Measurements from ENCODE around the gene MAD1L1.
"Not testable (repeated sequence)": the region's sequence is repeated elsewhere in the genome, so short reads cannot be mapped to it uniquely, and the experiment has no call there.

MAD1L1 gene

GRCh38 chr7:2162004-2162902 is 70.5 kb downstream of the MAD1L1 start:
- ATAC-seq = not testable (repeated sequence)
- peak; percentile 45; the same call in 1 of the 2 replicates for TF ChIP-seq TCF4 (CRISPR knock-in tag; IDR thresholded peaks at IDR 0.05; ENCODE audit: borderline replicate concordance)
- 0 out of 2 replicates have a peak, but pooled peaks have one; percentile 11 for TF ChIP-seq ZNF70 (CRISPR knock-in tag; IDR thresholded peaks at IDR 0.05)
- peak; percentile 65; the same call in 1 of the 2 replicates for TF ChIP-seq TSHZ2 (CRISPR knock-in tag; IDR thresholded peaks at IDR 0.05)
- 0 out of 2 replicates have a peak, but pooled peaks have one; percentile 9 for TF ChIP-seq ISL1 (CRISPR knock-in tag; IDR thresholded peaks at IDR 0.05)

DNA sequence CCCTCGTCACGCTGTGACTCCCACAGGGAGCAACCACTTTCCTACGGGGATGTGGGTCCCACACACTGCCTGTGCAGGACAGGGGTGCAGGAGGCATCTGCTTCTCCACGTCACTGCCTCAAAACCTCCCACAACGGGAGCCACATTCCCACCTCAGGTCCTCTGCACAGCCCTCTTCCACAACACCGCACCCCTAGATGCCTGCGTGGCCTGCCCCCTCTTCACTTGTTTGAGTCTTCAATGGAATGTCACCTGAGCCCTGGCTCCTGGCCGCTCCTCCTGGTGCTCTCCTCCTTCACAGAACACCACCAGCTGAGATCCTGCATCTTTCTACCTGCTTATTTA is 73.6 kb downstream of the MAD1L1 start:
- no peak for TF ChIP-seq ZNF8 (CRISPR knock-in tag; IDR thresholded peaks at IDR 0.05)
- no peak for TF ChIP-seq ISL1 (CRISPR knock-in tag; IDR thresholded peaks at IDR 0.05)
- TF ChIP-seq TCF4 (CRISPR knock-in tag; IDR thresholded peaks at IDR 0.05; ENCODE audit: borderline replicate concordance) = no peak
- no peak for ATAC-seq

- no peak for TF ChIP-seq ZNF8 (CRISPR knock-in tag; IDR thresholded peaks at IDR 0.05)
- TF ChIP-seq ZFP30 (CRISPR knock-in tag; IDR thresholded peaks at IDR 0.05) = no peak
- no peak for TF ChIP-seq TOX (CRISPR knock-in tag; IDR thresholded peaks at IDR 0.05; ENCODE audit: borderline replicate concordance)
- TF ChIP-seq CSDC2 (CRISPR knock-in tag; IDR thresholded peaks at IDR 0.05) = no peak
- TF ChIP-seq TCF4 (CRISPR knock-in tag; IDR thresholded peaks at IDR 0.05; ENCODE audit: borderline replicate concordance) = no peak
- no peak for TF ChIP-seq BACH2 (CRISPR knock-in tag; IDR thresholded peaks at IDR 0.05; ENCODE audit: borderline replicate concordance)
- TF ChIP-seq ZC3H10 (CRISPR knock-in tag; IDR thresholded peaks at IDR 0.05) = no peak
- no peak for TF ChIP-seq ZNF565 (CRISPR knock-in tag; conservative IDR thresholded peaks at IDR 0.05; ENCODE audit: low read depth)
- no peak for TF ChIP-seq TSHZ2 (CRISPR knock-in tag; IDR thresholded peaks at IDR 0.05)
- no peak for TF ChIP-seq PATZ1 (CRISPR knock-in tag; IDR thresholded peaks at IDR 0.05; ENCODE audit: borderline replicate concordance)
- ATAC-seq = no peak
These were observed 74.2 kb downstream of the MAD1L1 start for GRCh38 chr7:2158331-2159175.

DNA sequence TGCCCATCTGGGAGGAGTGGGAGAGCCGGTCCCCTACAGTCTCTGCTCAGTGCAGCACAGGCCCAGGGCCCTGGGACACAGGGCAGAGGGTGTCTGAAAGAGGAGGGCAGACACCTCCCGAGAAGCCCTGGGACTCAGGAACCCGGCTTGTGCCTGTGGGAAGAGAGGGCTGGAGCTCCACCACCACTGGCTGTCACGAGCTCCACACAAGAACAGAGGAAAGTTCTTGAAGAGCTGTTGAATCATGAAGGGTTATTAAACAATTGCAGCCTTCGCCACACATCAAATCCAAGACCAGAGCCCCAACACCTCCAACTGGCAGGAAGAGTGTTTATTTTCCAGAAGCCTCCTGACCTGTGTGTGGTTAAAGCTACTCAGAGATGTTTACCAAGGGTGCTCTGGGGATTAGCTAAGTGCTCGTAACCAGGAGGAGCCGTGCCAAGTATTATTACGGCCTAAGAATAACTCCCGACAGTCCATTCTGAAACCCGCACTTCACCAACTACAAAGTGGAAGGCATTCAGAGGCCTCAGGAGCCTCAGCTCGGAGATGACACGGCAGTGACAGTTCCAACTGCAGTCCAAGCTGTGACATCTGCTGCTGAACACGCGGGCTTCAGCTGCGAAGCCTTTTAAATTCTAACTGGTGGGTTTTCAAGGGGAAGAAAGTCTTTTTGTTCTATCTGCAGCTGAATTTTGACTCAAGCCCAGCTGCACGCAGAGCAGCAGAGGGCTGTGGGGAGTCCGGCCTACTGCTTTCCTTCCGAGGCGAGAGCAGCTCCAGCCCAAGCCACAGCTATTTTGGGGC is 75.1 kb downstream of the MAD1L1 start:
- ATAC-seq = no peak; the same call in 2 of the 3 replicates
- TF ChIP-seq TSHZ2 (CRISPR knock-in tag; IDR thresholded peaks at IDR 0.05) = no peak
- TF ChIP-seq ZFP30 (CRISPR knock-in tag; IDR thresholded peaks at IDR 0.05) = no peak
- no peak for TF ChIP-seq TOX (CRISPR knock-in tag; IDR thresholded peaks at IDR 0.05; ENCODE audit: borderline replicate concordance)
- TF ChIP-seq PATZ1 (CRISPR knock-in tag; IDR thresholded peaks at IDR 0.05; ENCODE audit: borderline replicate concordance) = no peak
- no peak for TF ChIP-seq SNAI2 (CRISPR knock-in tag; IDR thresholded peaks at IDR 0.05)

All from SK-N-SH treated with all-trans-retinoic acid at 6 μM for 48 hours (cell line).